HepG2 (cell line): ENCODE data around the gene MEF2B. TPM values are rescaled to one million over a fixed set of nuclear protein-coding genes. Genes with fewer than 3 reads are reported as not detected.
A peak's percentile ranks its signal among the peaks of the same experiment; 100 is the strongest.

ENCODE experiments used
- ATAC-seq: fragments of 200-7000 bp; cut with Tn5 transposase; 3 replicates; pipeline ENCODE4 v1.9.1; 2020; ENCODE audit warnings: mild to moderate bottlenecking, moderate library complexity
- BruUV-seq: library from RNA; stranded (reverse); fragments of 400-500 nt; replicated peaks from 2 replicates; lab custom pipeline; 2021; lab: Mats Ljungman, UMichigan
- CTCF ChIA-PET: fragments of 300-600 bp; formaldehyde crosslinking; extraction: SDS; loops from one replicate; lab custom pipeline; 2021; ENCODE audit warnings: low total read pairs, inconsistent platforms, low intra/inter-chr PET ratio; lab: Yijun Ruan, JAX
- POLR2A ChIA-PET: fragments of 350-600 bp; sonication (Branson Sonifier 250); formaldehyde crosslinking; loops from one replicate; lab custom pipeline; 2020; ENCODE audit warnings: antibody characterized with exemption, inconsistent platforms; lab: Yijun Ruan, JAX
- DNase-seq: peaks from one replicate; pipeline ENCODE4 v3.0.0-alpha.2; 2015; ENCODE audit warnings: low spot score
- FAIRE-seq: peaks from 3 replicates; lab custom pipeline; 2011; peaks lifted over from hg19 to GRCh38; lab: Jason Lieb, UNC
- H2AFZ ChIP-seq: one replicate; pipeline ENCODE4 v1.6.1; 2011; ENCODE audit warnings: low read length, inconsistent platforms
- H3K27ac ChIP-seq: fragments of 300-600 bp; 3 replicates; pipeline ENCODE4 v1.8.0; 2011; ENCODE audit warnings: mixed run types, mild to moderate bottlenecking, mixed read lengths, low read length, inconsistent platforms; ENCODE audit not compliant: insufficient read depth; ENCODE audit errors: extremely low read length
- H3K27me3 ChIP-seq, 2 experiments: fragments of 200-600 bp in 1 of 2; 2 replicates in 1 of 2; 3 replicates in 1 of 2; pipeline versions ENCODE4 v1.6.0 to v1.8.0; 2011; ENCODE audit warnings: low read length in 2 of 2, mild to moderate bottlenecking in 2 of 2, moderate library complexity in 2 of 2, inconsistent platforms in 1 of 2; ENCODE audit not compliant: insufficient read depth in 2 of 2, control insufficient read depth in 1 of 2
- H3K36me3 ChIP-seq, 2 experiments: fragments of 200-600 bp in 1 of 2; replicated peaks in 1 of 2; 2 replicates in 1 of 2; 3 replicates in 1 of 2; pipeline versions ENCODE4 v1.5.1 to v1.8.0; 2011; ENCODE audit warnings: low read length in 2 of 2, inconsistent platforms in 1 of 2; ENCODE audit not compliant: insufficient read depth in 2 of 2, control insufficient read depth in 1 of 2
- H3K4me1 ChIP-seq: 2 replicates; pipeline ENCODE4 v1.5.1; 2012; ENCODE audit warnings: low read length, inconsistent platforms; ENCODE audit not compliant: insufficient read depth
- H3K4me2 ChIP-seq: 2 replicates; pipeline ENCODE4 v1.6.0; 2011; ENCODE audit warnings: low read depth, low read length, inconsistent platforms
- H3K4me3 ChIP-seq, 3 experiments: fragments of 200-600 bp in 1 of 3; sonication (generic), shearing (Covaris generic) in 1 of 3; replicated peaks in 1 of 3; 2 replicates each; pipeline ENCODE4 v1.5.1; 2011 to 2016; ENCODE audit warnings: low read length in 3 of 3, inconsistent platforms in 2 of 3, low read depth in 2 of 3, mild to moderate bottlenecking in 2 of 3, control low read depth in 1 of 3, mixed read lengths in 1 of 3; ENCODE audit not compliant: insufficient read depth in 1 of 3
- H3K79me2 ChIP-seq: one replicate; pipeline ENCODE4 v1.6.1; 2011; ENCODE audit warnings: low read length, inconsistent platforms; ENCODE audit not compliant: insufficient read depth
- H3K9ac ChIP-seq: 2 replicates; pipeline ENCODE4 v1.6.0; 2011; ENCODE audit warnings: mild to moderate bottlenecking, low read depth, low read length, inconsistent platforms; ENCODE audit not compliant: insufficient read depth
- H3K9me3 ChIP-seq: 2 replicates; pipeline ENCODE4 v1.5.1; 2012; ENCODE audit warnings: mild to moderate bottlenecking, low read length
- H4K20me1 ChIP-seq: 2 replicates; pipeline ENCODE4 v1.6.0; 2011; ENCODE audit warnings: inconsistent platforms, mild to moderate bottlenecking, low read length, moderate library complexity; ENCODE audit not compliant: insufficient read depth
- KLF12 ChIP-seq: sonication (generic); formaldehyde crosslinking; IDR thresholded peaks from 2 replicates; pipeline ENCODE4 v1.4.0; 2020; ENCODE audit warnings: missing genetic modification reagents, borderline replicate concordance
- NFKB2 ChIP-seq: sonication (generic); formaldehyde crosslinking; IDR thresholded peaks from 2 replicates; pipeline ENCODE4 v1.4.0; 2020; ENCODE audit warnings: missing genetic modification reagents, borderline replicate concordance
- YY1 ChIP-seq: IDR thresholded peaks from 2 replicates; pipeline ENCODE4 v1.6.1; 2011; ENCODE audit warnings: low read length, low read depth, moderate library complexity, mild to moderate bottlenecking; ENCODE audit not compliant: insufficient read depth, insufficient replicate concordance
- ZNF629 ChIP-seq: sonication (generic); formaldehyde crosslinking; conservative IDR thresholded peaks from 2 replicates; pipeline ENCODE4 v1.5.0; 2020; ENCODE audit warnings: missing genetic modification reagents
- ZNF674 ChIP-seq: sonication (generic); formaldehyde crosslinking; IDR thresholded peaks from 2 replicates; pipeline ENCODE4 v1.5.0; 2020; ENCODE audit warnings: low read depth, mild to moderate bottlenecking, missing genetic modification reagents
- ZNF768 ChIP-seq: sonication (generic); formaldehyde crosslinking; IDR thresholded peaks from 2 replicates; pipeline ENCODE4 v1.4.0; 2020; ENCODE audit warnings: missing genetic modification reagents
- WGBS: methylation state at CpG from one replicate; pipeline ENCODE4 v1.1.6; 2017; ENCODE audit warnings: low lambda C conversion rate; 5-methylcytosine and 5-hydroxymethylcytosine counted together
- in situ Hi-C: cut with HindIII; loops from 2 replicates; pipeline ENCODE4 v1.10.0; 2017; ENCODE audit warnings: low pct_unique_long_range_greater_than_20kb; ENCODE audit not compliant: extremely low pct_ligation_motif_present
- intact Hi-C: fragments of 100-400 bp; cut with micrococcal nuclease; formaldehyde crosslinking; loops from one replicate; pipeline ENCODE4 v1.10.0; 2022; ENCODE audit not compliant: unreplicated experiment
- polyA plus RNA-seq, 8 experiments: library from polyadenylated mRNA; depleted of rRNA in 3 of 8; stranded (reverse) in 7 of 8; unstranded in 1 of 8; fragments of >200 nt; fragmentation: Illumina TruSeq in 4 of 8; extraction: Trizol in 4 of 8; gene quantifications; 2 replicates each; pipeline versions ENCODE4 v1.2.1 to v1.2.3, GENCODE V29; 2011 to 2016; ENCODE audit warnings: low read depth in 4 of 8, missing spikeins in 1 of 8, mixed read lengths in 1 of 8; ENCODE audit not compliant: insufficient read depth in 1 of 8
- total RNA-seq, 5 experiments: library from RNA; depleted of rRNA; stranded (reverse); fragments of >200 nt; fragmentation: Illumina TruSeq; extraction: Trizol; gene quantifications; 2 replicates each; pipeline ENCODE4 v1.2.3, GENCODE V29; 2016; ENCODE audit warnings: low read depth in 1 of 5
- TF ChIP-seq, protein P1 (sequence below): IDR thresholded peaks from 2 replicates; pipeline ENCODE4 v1.6.1; 2016; ENCODE audit warnings: mild to moderate bottlenecking, missing biosample characterization, missing genetic modification reagents
- TF ChIP-seq, protein P2 (sequence below): sonication (generic); formaldehyde crosslinking; IDR thresholded peaks from 2 replicates; pipeline ENCODE4 v1.4.0; 2020; ENCODE audit warnings: missing genetic modification reagents

MEF2B gene
- total and polyA plus RNA-seq, 2 of the 13 experiments (the other 11 are each of a cell fraction or from before 2014, with no cell fraction given), result 1.2 to 1.7 TPM

DNA sequence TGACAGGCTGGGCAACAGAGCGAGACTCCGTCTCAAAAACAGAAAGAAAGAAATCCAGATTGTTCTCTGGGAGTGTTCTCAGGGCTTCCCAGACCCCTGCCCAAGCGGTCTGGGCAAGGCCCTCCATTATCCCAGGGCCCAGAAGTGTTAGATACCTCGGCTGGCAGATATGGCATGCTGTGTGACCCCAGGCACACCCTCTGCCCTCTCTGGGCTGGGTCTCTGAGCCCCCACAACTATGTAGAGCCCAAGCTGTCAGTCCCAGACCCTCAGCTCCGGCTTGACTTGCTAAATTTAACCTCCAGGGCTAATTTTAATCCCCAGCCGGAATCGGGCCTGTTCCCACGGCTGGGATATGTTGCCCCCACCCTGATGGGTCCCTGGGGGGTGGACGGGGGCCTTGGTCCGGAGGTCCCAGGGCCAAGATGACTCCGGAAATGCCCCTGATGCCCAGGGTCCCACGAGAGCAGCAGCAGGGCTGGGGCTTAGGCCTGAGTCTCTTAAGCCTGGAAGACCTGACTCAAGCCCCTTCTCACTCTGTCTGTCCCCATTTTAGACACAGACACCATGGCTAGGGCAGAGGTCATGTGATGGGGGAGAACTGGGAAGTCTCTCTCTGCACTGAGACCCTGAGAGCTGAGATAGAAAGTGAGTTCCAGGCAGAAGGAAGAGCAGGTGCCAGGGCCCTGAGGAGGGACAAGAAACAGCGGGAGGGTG is 17.2 kb downstream of the MEF2B start:
- Histone ChIP-seq H3K4me2 (no peak overlapping the region), H3K9me3 (no peaks in the 10 kb centered on the region), H4K20me1 (no peaks in the 10 kb centered on the region), H3K27me3 (no peaks in the 10 kb centered on the region), H3K79me2 (no peaks in the 10 kb centered on the region), H3K27ac (no peak overlapping the region), H3K4me1 (no peaks in the 10 kb centered on the region), H3K9ac (no peak overlapping the region), H3K4me3 (no peak overlapping the region), H2AFZ (no peak overlapping the region), H3K36me3 (peaks cover 2 to 6% of the 10 kb centered on the region in 2 experiments; a peak in 2 of 5 replicates)
- no peak for FAIRE-seq
- BruUV-seq, result no TSS peak
- TF ChIP-seq, protein P1, sequence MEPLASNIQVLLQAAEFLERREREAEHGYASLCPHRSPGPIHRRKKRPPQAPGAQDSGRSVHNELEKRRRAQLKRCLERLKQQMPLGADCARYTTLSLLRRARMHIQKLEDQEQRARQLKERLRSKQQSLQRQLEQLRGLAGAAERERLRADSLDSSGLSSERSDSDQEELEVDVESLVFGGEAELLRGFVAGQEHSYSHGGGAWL (CRISPR knock-in tag), result no peak
- TF ChIP-seq ZNF768 (CRISPR knock-in tag), result peak; percentile 90
- intact Hi-C loops, result no loop called here
- WGBS, result 74% methylated on average over 9 of the region's 13 CpGs
- DNase-seq, result no peak
- ChIA-PET POLR2A (no interaction called here), CTCF (no interaction called here)
- ATAC-seq, result no peak
- in situ Hi-C loops, result no loop called here

DNA sequence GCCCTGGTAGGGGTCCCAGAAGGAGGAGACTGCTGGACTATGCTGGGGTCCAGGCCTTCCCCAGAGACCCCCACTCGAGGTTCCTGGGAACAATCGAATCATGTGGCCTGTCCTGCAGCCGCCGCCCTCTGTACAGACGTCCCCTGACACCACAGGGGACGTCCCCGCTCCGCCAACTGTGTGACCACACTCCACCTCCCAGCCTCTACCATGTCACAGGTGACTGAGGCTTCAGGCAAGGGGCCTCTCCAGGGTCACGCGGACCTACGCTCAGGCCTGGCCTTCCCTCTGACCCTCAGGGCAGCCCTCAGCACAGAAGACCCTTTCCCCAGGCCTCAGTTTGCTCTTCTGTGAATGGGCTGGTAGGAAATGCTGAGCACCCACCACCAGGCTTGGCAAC is 18.6 kb downstream of the MEF2B start:
- no peak for DNase-seq
- Histone ChIP-seq H3K4me2 (no peak overlapping the region), H4K20me1 (no peaks in the 10 kb centered on the region), H3K4me3 (no peak overlapping the region), H2AFZ (no peak overlapping the region), H3K27me3 (no peaks in the 10 kb centered on the region), H3K9ac (no peak overlapping the region), H3K27ac (no peak overlapping the region), H3K4me1 (no peaks in the 10 kb centered on the region), H3K79me2 (no peaks in the 10 kb centered on the region), H3K9me3 (no peaks in the 10 kb centered on the region), H3K36me3 (peaks cover 2 to 10% of the 10 kb centered on the region in 2 experiments; a peak in 3 of 5 replicates)
- CTCF ChIA-PET, result no interaction called here
- no peak for ATAC-seq
- BruUV-seq, result no TSS peak
- POLR2A ChIA-PET, result no interaction called here
- intact Hi-C loops, result no loop called here
- in situ Hi-C loops, result no loop called here
- TF ChIP-seq ZNF629 (CRISPR knock-in tag) (peak; percentile 52), NFKB2 (CRISPR knock-in tag) (no peak), KLF12 (CRISPR knock-in tag) (no peak), YY1 (no peak), ZNF674 (CRISPR knock-in tag) (no peak)
- TF ChIP-seq, protein P2, sequence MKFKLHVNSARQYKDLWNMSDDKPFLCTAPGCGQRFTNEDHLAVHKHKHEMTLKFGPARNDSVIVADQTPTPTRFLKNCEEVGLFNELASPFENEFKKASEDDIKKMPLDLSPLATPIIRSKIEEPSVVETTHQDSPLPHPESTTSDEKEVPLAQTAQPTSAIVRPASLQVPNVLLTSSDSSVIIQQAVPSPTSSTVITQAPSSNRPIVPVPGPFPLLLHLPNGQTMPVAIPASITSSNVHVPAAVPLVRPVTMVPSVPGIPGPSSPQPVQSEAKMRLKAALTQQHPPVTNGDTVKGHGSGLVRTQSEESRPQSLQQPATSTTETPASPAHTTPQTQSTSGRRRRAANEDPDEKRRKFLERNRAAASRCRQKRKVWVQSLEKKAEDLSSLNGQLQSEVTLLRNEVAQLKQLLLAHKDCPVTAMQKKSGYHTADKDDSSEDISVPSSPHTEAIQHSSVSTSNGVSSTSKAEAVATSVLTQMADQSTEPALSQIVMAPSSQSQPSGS (CRISPR knock-in tag), result no peak
- WGBS, result 78% methylated on average over 3 of the region's 11 CpGs
- FAIRE-seq, result no peak
